Amygdala (tissue), 56 donors: ENCODE data around the gene PLA2G4F.
"Not testable (repeated sequence)": the region's sequence is repeated elsewhere in the genome, so short reads cannot be mapped to it uniquely, and the experiment has no call there.

ENCODE experiments used
- DNase-seq, 56 donors: peaks; one replicate each; lab custom pipeline; 2025; lab: John Stamatoyannopoulos, UW

The PLA2G4F gene

GRCh38 chr15:42102646-42103235, 53.7 kb downstream of the PLA2G4F start:
- no peak for DNase-seq

GRCh38 chr15:42101861-42102260, 54.6 kb downstream of the PLA2G4F start:
- DNase-seq: no peak

- DNase-seq: no peak
Observed at GRCh38 chr15:42100021-42100800, 56.2 kb downstream of the PLA2G4F start.

- DNase-seq: no peak
Observed at GRCh38 chr15:42097018-42097417, 59.4 kb downstream of the PLA2G4F start.

GRCh38 chr15:42094512-42094963, 61.9 kb downstream of the PLA2G4F start, which contains the start of gene PLA2G4D:
PLA2G4D (minus strand) TSS chr15:42094562; CDS start chr15:42094459, 103 bp downstream.
- no peak for DNase-seq

- peak in 1 of 56 donors; percentile 35 for DNase-seq
Observed at GRCh38 chr15:42093966-42094365, 62.5 kb downstream of the PLA2G4F start.

GRCh38 chr15:42092398-42093318, 63.8 kb downstream of the PLA2G4F start:
- DNase-seq: peak in 31 of 56 donors; percentile 4 to 77 (median 44)

GRCh38 chr15:42091753-42092397, 64.6 kb downstream of the PLA2G4F start:
- not testable (repeated sequence) for DNase-seq

GRCh38 chr15:42090781-42091180, 65.7 kb downstream of the PLA2G4F start:
- peak in 1 of 56 donors; percentile 10 for DNase-seq

GRCh38 chr15:42090370-42090769, 66.1 kb downstream of the PLA2G4F start:
- no peak for DNase-seq

- no peak for DNase-seq
Observed at GRCh38 chr15:42089942-42090341, 66.5 kb downstream of the PLA2G4F start.
